ENCODE measurements around the gene CDH24.

- TF ChIP-seq CHD2 (IDR thresholded peaks at IDR 0.05; ENCODE audit: borderline replicate concordance, low read depth, low read length) (peak; percentile 88; the same call in 1 of the 2 replicates), CTCF (IDR thresholded peaks at IDR 0.05 in 2 of 3, conservative IDR thresholded peaks at IDR 0.05 in 1 of 3; ENCODE audit: control insufficient read depth in 2 of 3, extremely low read depth in 1 of 3, insufficient read depth in 1 of 3, low read depth in 3 of 3, low read length in 3 of 3) (peak in 2 of 3 experiments; percentile 26 to 30; a peak in 3 of 6 replicates), YY1 (IDR thresholded peaks at IDR 0.05; ENCODE audit: low read depth, low read length) (peak; percentile 95), ZBTB33 (IDR thresholded peaks at IDR 0.05) (no peak)
Measured at GRCh38 chr14:23006544-23007419, 50.5 kb downstream of the CDH24 start.
